Inflammatory macrophage treated with lipopolysaccharide for 4 hours (primary cell): ENCODE measurements around the gene DCDC2.
"Not testable (repeated sequence)": the region's sequence is repeated elsewhere in the genome, so short reads cannot be mapped to it uniquely, and the experiment has no call there.

Experiments used
- DNase-seq: peaks from one replicate; pipeline ENCODE4 v3.0.0-alpha.2; 2020

The DCDC2 gene

GRCh38 chr6:24207413-24207812 lies 150.4 kb downstream of the DCDC2 start:
- DNase-seq = no peak

- DNase-seq = peak; percentile 33
These were observed 152.8 kb downstream of the DCDC2 start for GRCh38 chr6:24205020-24205492.

- DNase-seq = not testable (repeated sequence)
These were observed 153.7 kb downstream of the DCDC2 start for GRCh38 chr6:24204113-24204512.

- no peak for DNase-seq
These were observed 160.0 kb downstream of the DCDC2 start for GRCh38 chr6:24197892-24198291.

- peak; percentile 19 for DNase-seq
These were observed 161.8 kb downstream of the DCDC2 start for GRCh38 chr6:24195836-24196597.

- peak; percentile 27 for DNase-seq
These were observed 162.7 kb downstream of the DCDC2 start for GRCh38 chr6:24194978-24195700.

- DNase-seq = no peak
These were observed 164.5 kb downstream of the DCDC2 start for GRCh38 chr6:24193364-24193763.

- no peak for DNase-seq
These were observed 166.5 kb downstream of the DCDC2 start for GRCh38 chr6:24191346-24191745.

GRCh38 chr6:24188578-24189080 lies 169.2 kb downstream of the DCDC2 start:
- no peak for DNase-seq

- DNase-seq = no peak
These were observed 169.8 kb downstream of the DCDC2 start for GRCh38 chr6:24187965-24188577.

- no peak for DNase-seq
These were observed 171.5 kb downstream of the DCDC2 start for GRCh38 chr6:24186349-24186748.

GRCh38 chr6:24183584-24183983 lies 174.3 kb downstream of the DCDC2 start:
- no peak for DNase-seq

- no peak for DNase-seq
These were observed 200.0 kb downstream of the DCDC2 start for GRCh38 chr6:24157886-24158285.

GRCh38 chr6:24154121-24154520 lies 203.7 kb downstream of the DCDC2 start:
- no peak for DNase-seq

GRCh38 chr6:24152014-24152413 lies 205.8 kb downstream of the DCDC2 start:
- no peak for DNase-seq

- DNase-seq = no peak
These were observed 208.0 kb downstream of the DCDC2 start for GRCh38 chr6:24149836-24150235.

- DNase-seq = no peak
These were observed 208.6 kb downstream of the DCDC2 start for GRCh38 chr6:24149296-24149695.

GRCh38 chr6:24148684-24149083 lies 209.2 kb downstream of the DCDC2 start:
- DNase-seq = no peak

GRCh38 chr6:24148154-24148570 lies 209.7 kb downstream of the DCDC2 start:
- DNase-seq = no peak

GRCh38 chr6:24147511-24148153 lies 210.2 kb downstream of the DCDC2 start:
- no peak for DNase-seq

- no peak for DNase-seq
These were observed 211.0 kb downstream of the DCDC2 start for GRCh38 chr6:24146871-24147270.

- no peak for DNase-seq
These were observed 212.1 kb downstream of the DCDC2 start for GRCh38 chr6:24145690-24146131.

GRCh38 chr6:24142733-24143132 lies 215.1 kb downstream of the DCDC2 start:
- DNase-seq = not testable (repeated sequence)
